Hepatocyte (in vitro differentiated cells): ENCODE measurements around the gene PRKG1. TPM values are rescaled to one million over a fixed set of nuclear protein-coding genes. Genes with fewer than 3 reads are reported as not detected.

Experiments
- DNase-seq: peaks from one replicate; pipeline ENCODE4 v3.0.0-alpha.2; 2016; ENCODE audit warnings: low spot score
- H2AFZ ChIP-seq: fragments of 200-600 bp; sonication (generic); 2 replicates; pipeline ENCODE4 v1.6.0; 2016; ENCODE audit warnings: antibody characterized with exemption, mild to moderate bottlenecking
- H3K27ac ChIP-seq: fragments of 200-600 bp; sonication (generic); 2 replicates; pipeline ENCODE4 v1.5.1; 2016; ENCODE audit warnings: mild to moderate bottlenecking
- H3K27me3 ChIP-seq: fragments of 200-600 bp; sonication (generic); 2 replicates; pipeline ENCODE4 v1.6.1; 2016
- H3K36me3 ChIP-seq: fragments of 200-600 bp; sonication (generic); replicated peaks from 2 replicates; pipeline ENCODE4 v1.5.1; 2016; ENCODE audit warnings: low read depth; ENCODE audit not compliant: insufficient read depth
- H3K4me1 ChIP-seq: fragments of 200-600 bp; sonication (generic); 2 replicates; pipeline ENCODE4 v1.5.1; 2016; ENCODE audit warnings: mild to moderate bottlenecking, moderate library complexity; ENCODE audit not compliant: insufficient read depth
- H3K4me2 ChIP-seq: fragments of 200-600 bp; sonication (generic); 2 replicates; pipeline ENCODE4 v1.6.0; 2016
- H3K4me3 ChIP-seq: fragments of 200-600 bp; sonication (generic); 2 replicates; pipeline ENCODE4 v1.5.1; 2016; ENCODE audit warnings: mild to moderate bottlenecking
- H3K79me2 ChIP-seq: fragments of 200-600 bp; sonication (generic); 2 replicates; pipeline ENCODE4 v1.6.0; 2017; ENCODE audit warnings: mild to moderate bottlenecking
- H3K9me2 ChIP-seq: fragments of 200-600 bp; sonication (generic); replicated peaks from 2 replicates; pipeline ENCODE4 v1.6.0; 2017; ENCODE audit warnings: mild to moderate bottlenecking; ENCODE audit not compliant: insufficient read depth
- H3K9me3 ChIP-seq: fragments of 200-600 bp; sonication (generic); 2 replicates; pipeline ENCODE4 v1.5.1; 2016; ENCODE audit warnings: low read depth, mild to moderate bottlenecking
- H4K20me1 ChIP-seq: fragments of 200-600 bp; sonication (generic); 2 replicates; pipeline ENCODE4 v1.6.0; 2016; ENCODE audit warnings: mild to moderate bottlenecking; ENCODE audit not compliant: insufficient read depth, poor library complexity, severe bottlenecking
- CTCF ChIP-seq: fragments of 200-600 bp; sonication (generic); IDR thresholded peaks from 2 replicates; pipeline ENCODE4 v1.5.1; 2016; ENCODE audit warnings: antibody characterized with exemption, mild to moderate bottlenecking; ENCODE audit not compliant: poor library complexity
- EZH2 ChIP-seq: fragments of 200-600 bp; sonication (generic); IDR thresholded peaks from 2 replicates; pipeline ENCODE4 v1.6.1; 2016; ENCODE audit warnings: antibody characterized with exemption, mild to moderate bottlenecking, borderline replicate concordance
- EZH2phosphoT487 ChIP-seq: fragments of 200-600 bp; sonication (generic); IDR thresholded peaks from one replicate; pipeline ENCODE4 v1.6.1; 2018; ENCODE audit warnings: antibody characterized with exemption, mild to moderate bottlenecking, low read depth, moderate library complexity; ENCODE audit not compliant: unreplicated experiment, severe bottlenecking
- WGBS: methylation state at CpG from one replicate; pipeline ENCODE4 v1.1.6; 2016; ENCODE audit warnings: low lambda C conversion rate; ENCODE audit errors: missing lambda C conversion rate; 5-methylcytosine and 5-hydroxymethylcytosine counted together
- polyA plus RNA-seq: library from polyadenylated mRNA; unstranded; fragments of >200 nt; fragmentation: Nextera tagmentation; extraction: Ambion mirVana; gene quantifications from 2 replicates; pipeline ENCODE4 v1.2.1, GENCODE V29; 2016
- total RNA-seq: library from RNA; depleted of rRNA; stranded (reverse); fragments of >200 nt; gene quantifications from 2 replicates; pipeline ENCODE4 v1.2.3, GENCODE V29; 2014

The PRKG1 gene
- total and polyA plus RNA-seq, 2 experiments from 2014 or later = 4.0 to 8.1 TPM

GRCh38 chr10:52146766-52147165, 1072.5 kb downstream of the PRKG1 start:
- Histone ChIP-seq H3K27ac (no peak overlapping the region), H3K9me2 (no peaks in the 10 kb centered on the region), H2AFZ (no peak overlapping the region), H3K4me3 (no peak overlapping the region), H3K4me2 (no peak overlapping the region), H3K4me1 (no peaks in the 10 kb centered on the region), H3K27me3 (no peaks in the 10 kb centered on the region), H4K20me1 (no peaks in the 10 kb centered on the region), H3K79me2 (no peaks in the 10 kb centered on the region), H3K9me3 (no peaks in the 10 kb centered on the region), H3K36me3 (no peaks in the 10 kb centered on the region)
- no peak for DNase-seq
- WGBS = 47% methylated on average over 2 of the region's 2 CpGs
- no peak for TF ChIP-seq CTCF

- no peaks in the 10 kb centered on the region for H3K36me3 ChIP-seq
- WGBS = 40% methylated on average over 4 of the region's 4 CpGs
- no peaks in the 10 kb centered on the region for H3K9me3 ChIP-seq
- no peaks in the 10 kb centered on the region for H3K4me1 ChIP-seq
- no peaks in the 10 kb centered on the region for H4K20me1 ChIP-seq
- no peak overlapping the region for H3K27ac ChIP-seq
- no peak for DNase-seq
- H3K27me3 ChIP-seq = no peaks in the 10 kb centered on the region
- H2AFZ ChIP-seq = no peak overlapping the region
- no peaks in the 10 kb centered on the region for H3K79me2 ChIP-seq
- no peak overlapping the region for H3K4me3 ChIP-seq
- H3K9me2 ChIP-seq = no peaks in the 10 kb centered on the region
- H3K4me2 ChIP-seq = no peak overlapping the region
- TF ChIP-seq EZH2 = no peak
Measured at GRCh38 chr10:52170776-52171175, 1096.5 kb downstream of the PRKG1 start.

- H3K9me2 ChIP-seq = no peaks in the 10 kb centered on the region
- no peaks in the 10 kb centered on the region for H3K27me3 ChIP-seq
- peak; percentile 43 for DNase-seq
- H2AFZ ChIP-seq = no peak overlapping the region
- no peak overlapping the region for H3K4me3 ChIP-seq
- H3K79me2 ChIP-seq = no peaks in the 10 kb centered on the region
- TF ChIP-seq CTCF (peak; percentile 18), EZH2phosphoT487 (no peak)
- no peaks in the 10 kb centered on the region for H3K36me3 ChIP-seq
- no peak overlapping the region for H3K27ac ChIP-seq
- no peaks in the 10 kb centered on the region for H3K4me1 ChIP-seq
- WGBS = 68% methylated on average over 1 of the region's 1 CpG
- no peaks in the 10 kb centered on the region for H3K9me3 ChIP-seq
- H4K20me1 ChIP-seq = no peaks in the 10 kb centered on the region
- H3K4me2 ChIP-seq = no peak overlapping the region
Measured at GRCh38 chr10:52172581-52172980, 1098.3 kb downstream of the PRKG1 start.

GRCh38 chr10:52185256-52185655, 1111.0 kb downstream of the PRKG1 start:
- Histone ChIP-seq H2AFZ (no peak overlapping the region), H3K4me3 (no peak overlapping the region), H3K79me2 (no peaks in the 10 kb centered on the region), H3K27ac (no peak overlapping the region), H3K27me3 (no peaks in the 10 kb centered on the region), H3K9me3 (no peaks in the 10 kb centered on the region), H3K4me2 (no peak overlapping the region), H3K36me3 (no peaks in the 10 kb centered on the region), H3K4me1 (no peaks in the 10 kb centered on the region), H4K20me1 (no peaks in the 10 kb centered on the region), H3K9me2 (no peaks in the 10 kb centered on the region)
- no peak for DNase-seq
- TF ChIP-seq EZH2 (no peak), EZH2phosphoT487 (no peak), CTCF (no peak)
